Measurements from ENCODE around the gene ABCG1. TPM values are rescaled to one million over a fixed set of nuclear protein-coding genes. Genes with fewer than 3 reads are reported as not detected.
"Not testable (repeated sequence)": the region's sequence is repeated elsewhere in the genome, so short reads cannot be mapped to it uniquely, and the experiment has no call there.

ABCG1 gene
- total RNA-seq, 2 donors from 2014 or later, result 53.1 to 55.5 TPM

GRCh38 chr21:42285569-42286245 is 66.8 kb downstream of the ABCG1 start:
- peaks cover 5 to 17% of the 10 kb centered on the region in 2 donors for H3K36me3 Mint-ChIP-seq (ENCODE audit: insufficient read depth in 2 of 2)
- DNase-seq, result no peak
- H3K4me3 Mint-ChIP-seq, result no peak overlapping the region
- H3K27me3 Mint-ChIP-seq (ENCODE audit: low read depth), result no peaks in the 10 kb centered on the region
- H3K4me1 Mint-ChIP-seq (ENCODE audit: low read depth), result peaks cover 5% of the 10 kb centered on the region
- H3K27ac Mint-ChIP-seq, result no peak overlapping the region
- H3K9me3 Mint-ChIP-seq, result peaks cover 2% of the 10 kb centered on the region in 2 donors
- ATAC-seq (replicated peaks in 1 of 2), result no peak

- H3K4me3 Mint-ChIP-seq, result no peak overlapping the region
- peak overlapping the region; percentile 34 for H3K27ac Mint-ChIP-seq
- H3K9me3 Mint-ChIP-seq, result peaks cover 2% of the 10 kb centered on the region in 2 donors
- H3K27me3 Mint-ChIP-seq (ENCODE audit: low read depth), result no peaks in the 10 kb centered on the region
- no peak for ATAC-seq (replicated peaks in 1 of 2)
- DNase-seq, result no peak
- H3K4me1 Mint-ChIP-seq (ENCODE audit: low read depth), result peaks cover 5% of the 10 kb centered on the region
- H3K36me3 Mint-ChIP-seq (ENCODE audit: insufficient read depth in 2 of 2), result peaks cover 5 to 19% of the 10 kb centered on the region in 2 donors
Observed at GRCh38 chr21:42286416-42286815, 67.5 kb downstream of the ABCG1 start.

GRCh38 chr21:42287193-42288083 is 68.5 kb downstream of the ABCG1 start:
- no peak for ATAC-seq (replicated peaks in 1 of 2)
- Mint-ChIP-seq H3K27ac (no peak overlapping the region), H3K4me3 (no peak overlapping the region), H3K36me3 (ENCODE audit: insufficient read depth in 2 of 2) (peaks cover 5 to 19% of the 10 kb centered on the region in 2 donors), H3K4me1 (ENCODE audit: low read depth) (peaks cover 5% of the 10 kb centered on the region), H3K9me3 (peaks cover 2% of the 10 kb centered on the region in 2 donors), H3K27me3 (ENCODE audit: low read depth) (no peaks in the 10 kb centered on the region)
- DNase-seq, result no peak

GRCh38 chr21:42288962-42289361 is 70.0 kb downstream of the ABCG1 start:
- Mint-ChIP-seq H3K27ac (no peak overlapping the region), H3K27me3 (ENCODE audit: low read depth) (no peaks in the 10 kb centered on the region), H3K4me3 (no peak overlapping the region), H3K4me1 (ENCODE audit: low read depth) (peaks cover 5% of the 10 kb centered on the region), H3K36me3 (ENCODE audit: insufficient read depth in 2 of 2) (peaks cover 5 to 19% of the 10 kb centered on the region in 2 donors), H3K9me3 (peaks cover 2% of the 10 kb centered on the region in 2 donors)
- ATAC-seq (replicated peaks in 1 of 2) (no peak), DNase-seq (no peak)

GRCh38 chr21:42289926-42290325 is 71.0 kb downstream of the ABCG1 start:
- Mint-ChIP-seq H3K4me3 (no peak overlapping the region), H3K27ac (no peak overlapping the region), H3K9me3 (peaks cover 2% of the 10 kb centered on the region in 2 donors), H3K4me1 (ENCODE audit: low read depth) (peaks cover 5% of the 10 kb centered on the region), H3K36me3 (ENCODE audit: insufficient read depth in 2 of 2) (peaks cover 5 to 20% of the 10 kb centered on the region in 2 donors), H3K27me3 (ENCODE audit: low read depth) (no peaks in the 10 kb centered on the region)
- no peak for ATAC-seq (replicated peaks in 1 of 2)
- no peak for DNase-seq

GRCh38 chr21:42290505-42290904 is 71.6 kb downstream of the ABCG1 start:
- ATAC-seq (replicated peaks in 1 of 2) (no peak), DNase-seq (no peak)
- Mint-ChIP-seq H3K36me3 (ENCODE audit: insufficient read depth in 2 of 2) (peaks cover 5 to 23% of the 10 kb centered on the region in 2 donors), H3K4me1 (ENCODE audit: low read depth) (peaks cover 5% of the 10 kb centered on the region), H3K9me3 (peaks cover 2% of the 10 kb centered on the region in 2 donors), H3K4me3 (no peak overlapping the region), H3K27ac (no peak overlapping the region), H3K27me3 (ENCODE audit: low read depth) (no peaks in the 10 kb centered on the region)

GRCh38 chr21:42291003-42291750 is 72.2 kb downstream of the ABCG1 start:
- no peak overlapping the region for H3K4me3 Mint-ChIP-seq
- DNase-seq, result no peak
- peaks cover 2% of the 10 kb centered on the region in 2 donors for H3K9me3 Mint-ChIP-seq
- peaks cover 5% of the 10 kb centered on the region for H3K4me1 Mint-ChIP-seq (ENCODE audit: low read depth)
- H3K36me3 Mint-ChIP-seq (ENCODE audit: insufficient read depth in 2 of 2), result peaks cover 5 to 21% of the 10 kb centered on the region in 2 donors
- H3K27ac Mint-ChIP-seq, result no peak overlapping the region
- peak in 1 of 2 donors; percentile 11 for ATAC-seq (replicated peaks in 1 of 2)
- no peaks in the 10 kb centered on the region for H3K27me3 Mint-ChIP-seq (ENCODE audit: low read depth)

- DNase-seq, result peak in 1 of 2 donors; percentile 19
- no peak overlapping the region for H3K4me3 Mint-ChIP-seq
- H3K27me3 Mint-ChIP-seq (ENCODE audit: low read depth), result no peaks in the 10 kb centered on the region
- peaks cover 2% of the 10 kb centered on the region in 2 donors for H3K9me3 Mint-ChIP-seq
- peaks cover 5% of the 10 kb centered on the region for H3K4me1 Mint-ChIP-seq (ENCODE audit: low read depth)
- no peak overlapping the region for H3K27ac Mint-ChIP-seq
- peaks cover 5 to 17% of the 10 kb centered on the region in 2 donors for H3K36me3 Mint-ChIP-seq (ENCODE audit: insufficient read depth in 2 of 2)
- peak; percentile 17 to 23 for ATAC-seq (replicated peaks in 1 of 2)
Observed at GRCh38 chr21:42291751-42292562, 73.0 kb downstream of the ABCG1 start.

GRCh38 chr21:42292563-42293142 is 73.7 kb downstream of the ABCG1 start:
- H3K4me3 Mint-ChIP-seq; H3K27ac Mint-ChIP-seq; ATAC-seq (replicated peaks in 1 of 2); H3K4me1 Mint-ChIP-seq (ENCODE audit: low read depth); DNase-seq; H3K27me3 Mint-ChIP-seq (ENCODE audit: low read depth); H3K9me3 Mint-ChIP-seq: not testable (repeated sequence)
- peaks cover 5 to 19% of the 10 kb centered on the region in 2 donors for H3K36me3 Mint-ChIP-seq (ENCODE audit: insufficient read depth in 2 of 2)

GRCh38 chr21:42293649-42294272 is 74.8 kb downstream of the ABCG1 start:
- no peaks in the 10 kb centered on the region for H3K4me1 Mint-ChIP-seq (ENCODE audit: low read depth)
- H3K36me3 Mint-ChIP-seq (ENCODE audit: insufficient read depth in 2 of 2), result peaks cover 3 to 13% of the 10 kb centered on the region in 2 donors
- H3K9me3 Mint-ChIP-seq, result peaks cover 0 to 1% of the 10 kb centered on the region in 2 donors
- DNase-seq (no peak), ATAC-seq (replicated peaks in 1 of 2) (no peak)
- H3K27me3 Mint-ChIP-seq (ENCODE audit: low read depth), result no peaks in the 10 kb centered on the region
- no peak overlapping the region for H3K27ac Mint-ChIP-seq
- H3K4me3 Mint-ChIP-seq, result no peak overlapping the region

- ATAC-seq (replicated peaks in 1 of 2), result no peak
- Mint-ChIP-seq H3K4me3 (no peak overlapping the region), H3K4me1 (ENCODE audit: low read depth) (peaks cover 4% of the 10 kb centered on the region), H3K36me3 (ENCODE audit: insufficient read depth in 2 of 2) (peaks cover 0 to 9% of the 10 kb centered on the region in 2 donors), H3K9me3 (no peaks in the 10 kb centered on the region), H3K27ac (no peak overlapping the region), H3K27me3 (ENCODE audit: low read depth) (no peaks in the 10 kb centered on the region)
- no peak for DNase-seq
Observed at GRCh38 chr21:42294273-42294880, 75.4 kb downstream of the ABCG1 start.

Data from activated T-cell treated with anti-CD3 and anti-CD28 coated beads, Interleukin-2, amount 50 U/mL, for 72 hours (primary cell).